AG09319 (cell line): ENCODE data around the gene SMYD3.

Source experiments
- DNase-seq: peaks from one replicate; pipeline ENCODE4 v3.0.0-alpha.2; 2010; ENCODE audit warnings: low read depth; ENCODE audit errors: extremely low read depth
- TF ChIP-seq, protein P1 (sequence below): IDR thresholded peaks from 2 replicates; pipeline ENCODE4 v1.5.1; 2011; ENCODE audit warnings: low read depth, mild to moderate bottlenecking, inconsistent platforms, low read length, moderate library complexity

Gene SMYD3

DNA sequence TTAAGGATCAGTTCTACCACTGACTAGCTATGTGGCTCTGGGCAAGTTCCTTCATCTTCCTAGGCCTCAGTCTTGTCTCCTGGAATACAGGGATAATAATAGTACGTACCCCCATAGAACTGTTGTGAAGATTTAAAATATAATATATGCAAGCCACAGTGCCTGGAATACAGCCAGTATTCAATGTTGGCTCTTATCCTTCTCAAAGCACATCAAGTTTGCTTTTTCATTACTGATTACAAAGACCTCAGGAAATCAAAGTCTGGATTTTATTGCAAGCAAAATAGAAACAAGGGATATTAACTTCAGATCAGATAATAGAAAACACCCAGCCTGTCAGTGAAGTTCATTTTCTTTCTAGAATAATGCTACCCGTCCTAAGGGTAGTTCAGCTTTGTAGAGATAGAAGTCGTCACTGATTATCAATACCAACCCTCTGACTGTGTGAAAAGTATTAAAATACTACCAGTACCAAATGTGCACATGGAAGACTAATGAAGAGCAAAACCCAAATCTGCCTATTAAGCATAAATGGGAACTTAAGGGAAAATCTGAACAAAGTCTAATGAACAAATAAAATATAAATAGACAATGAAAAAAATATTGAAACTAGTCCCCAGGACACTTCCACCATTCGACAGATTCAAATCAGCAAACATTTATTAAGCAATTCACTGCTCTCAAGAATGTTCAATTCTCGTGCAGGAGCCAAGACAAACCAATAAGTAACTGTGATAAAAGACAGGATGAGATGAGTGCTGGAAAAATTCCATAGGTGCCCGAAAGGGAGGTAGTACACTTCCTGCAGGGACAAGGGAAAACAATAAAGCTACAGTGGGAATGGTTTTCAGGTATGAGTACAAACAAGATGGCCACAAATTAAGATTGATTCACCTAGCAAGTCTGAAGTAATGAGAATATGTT is 206.2 kb downstream of the SMYD3 start:
- no peak for DNase-seq
- TF ChIP-seq, protein P1, sequence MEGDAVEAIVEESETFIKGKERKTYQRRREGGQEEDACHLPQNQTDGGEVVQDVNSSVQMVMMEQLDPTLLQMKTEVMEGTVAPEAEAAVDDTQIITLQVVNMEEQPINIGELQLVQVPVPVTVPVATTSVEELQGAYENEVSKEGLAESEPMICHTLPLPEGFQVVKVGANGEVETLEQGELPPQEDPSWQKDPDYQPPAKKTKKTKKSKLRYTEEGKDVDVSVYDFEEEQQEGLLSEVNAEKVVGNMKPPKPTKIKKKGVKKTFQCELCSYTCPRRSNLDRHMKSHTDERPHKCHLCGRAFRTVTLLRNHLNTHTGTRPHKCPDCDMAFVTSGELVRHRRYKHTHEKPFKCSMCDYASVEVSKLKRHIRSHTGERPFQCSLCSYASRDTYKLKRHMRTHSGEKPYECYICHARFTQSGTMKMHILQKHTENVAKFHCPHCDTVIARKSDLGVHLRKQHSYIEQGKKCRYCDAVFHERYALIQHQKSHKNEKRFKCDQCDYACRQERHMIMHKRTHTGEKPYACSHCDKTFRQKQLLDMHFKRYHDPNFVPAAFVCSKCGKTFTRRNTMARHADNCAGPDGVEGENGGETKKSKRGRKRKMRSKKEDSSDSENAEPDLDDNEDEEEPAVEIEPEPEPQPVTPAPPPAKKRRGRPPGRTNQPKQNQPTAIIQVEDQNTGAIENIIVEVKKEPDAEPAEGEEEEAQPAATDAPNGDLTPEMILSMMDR: no peak

DNA sequence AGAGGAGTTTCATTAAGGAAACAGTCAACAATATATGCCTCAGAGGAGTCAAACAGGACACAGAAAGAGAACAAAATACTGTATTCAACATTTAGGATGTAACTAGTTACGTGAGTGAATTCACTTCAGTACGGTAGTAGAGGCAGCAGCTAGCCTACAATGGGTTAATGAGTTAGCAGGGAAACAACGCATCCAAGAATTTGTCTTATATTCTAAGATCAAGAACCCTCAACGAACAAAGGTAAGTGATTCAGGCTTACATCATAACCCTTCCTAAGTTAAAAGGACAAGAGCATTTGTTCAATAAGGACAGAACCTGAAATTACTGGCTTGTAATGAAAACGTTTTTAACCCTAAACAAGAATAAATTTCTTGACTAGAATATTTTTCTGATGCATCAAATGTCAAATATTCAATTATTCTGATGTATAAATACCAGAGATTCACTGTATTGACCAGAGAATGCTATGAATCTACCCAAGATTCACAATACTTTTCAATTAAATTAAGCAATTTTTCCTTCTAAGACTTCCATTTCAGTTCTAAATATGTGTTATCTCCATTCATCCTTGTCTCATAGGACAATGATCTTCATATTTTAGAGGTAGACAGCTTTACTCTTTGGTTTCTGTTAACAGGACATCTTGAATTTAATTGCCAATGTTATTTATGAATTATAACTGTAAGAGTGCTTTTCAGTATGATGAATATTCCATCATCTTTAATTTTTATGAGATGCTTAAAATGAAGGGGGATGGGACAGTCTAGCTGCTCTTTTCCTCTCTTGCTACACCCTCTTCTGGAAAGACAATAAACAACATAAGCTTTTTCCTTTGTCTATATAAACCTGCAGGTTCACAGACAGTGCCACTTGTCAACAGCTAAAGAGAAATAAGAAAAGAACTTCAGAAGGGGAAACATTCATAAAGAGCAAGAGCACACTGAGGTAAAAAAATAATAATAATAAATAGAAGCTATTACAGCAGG is 209.5 kb downstream of the SMYD3 start:
- TF ChIP-seq, protein P1: no peak
- no peak for DNase-seq

DNA sequence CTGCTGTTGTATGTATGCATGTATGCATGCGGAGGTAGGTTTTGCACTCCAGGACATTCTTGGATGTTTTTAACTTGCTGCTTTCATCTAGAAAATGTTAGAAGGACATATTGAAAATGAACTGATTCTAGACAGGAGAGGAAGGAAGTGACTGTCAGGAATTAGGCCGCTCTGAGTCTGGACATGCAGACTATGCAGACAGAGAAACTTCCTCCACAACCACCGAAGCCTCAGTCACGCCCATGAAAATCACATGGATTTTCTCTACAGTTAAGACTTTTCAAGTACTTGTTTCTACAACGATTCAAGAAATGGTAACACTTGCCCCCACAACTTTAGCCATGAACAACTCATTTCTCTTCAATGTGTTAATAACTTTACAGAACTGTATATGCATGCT is 211.1 kb downstream of the SMYD3 start:
- no peak for DNase-seq
- TF ChIP-seq, protein P1: no peak

DNA sequence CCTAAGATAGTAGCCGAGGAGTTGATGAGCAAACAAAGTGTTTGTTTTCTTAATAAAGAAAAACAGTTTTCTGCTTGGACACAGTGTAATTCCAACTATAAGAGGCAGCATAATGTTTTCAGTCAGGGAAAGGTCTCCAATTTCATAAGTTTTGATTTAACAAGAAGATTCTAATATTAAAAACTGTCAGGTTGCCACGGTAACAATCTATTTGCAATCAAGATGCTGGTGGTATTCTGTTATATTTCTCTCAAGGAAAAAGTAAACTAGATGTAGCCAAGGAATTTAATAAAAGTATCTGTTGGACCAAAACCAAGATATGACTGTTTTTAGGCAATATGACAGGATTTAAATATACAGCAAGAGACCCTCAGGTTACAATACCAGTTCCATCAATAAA is 211.7 kb downstream of the SMYD3 start:
- TF ChIP-seq, protein P1: no peak
- no peak for DNase-seq

DNA sequence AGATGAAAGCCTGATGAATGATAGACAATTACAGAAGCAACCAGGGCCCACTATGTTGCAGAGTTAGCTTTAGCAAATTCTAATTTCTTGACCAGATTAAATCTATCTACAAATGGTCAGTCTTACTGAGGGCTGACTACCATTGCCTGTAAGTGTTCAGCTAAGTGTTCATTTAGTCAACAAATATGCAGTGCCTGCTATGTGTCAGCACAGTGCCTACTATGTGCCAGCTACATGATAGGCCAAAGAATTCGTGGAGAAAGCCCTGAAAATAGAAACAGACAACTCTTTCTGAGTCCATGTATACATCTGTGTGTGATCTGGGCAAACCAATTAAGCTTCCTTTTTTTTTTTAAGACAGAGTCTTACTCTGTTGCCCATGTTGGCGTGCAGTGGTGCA is 212.8 kb downstream of the SMYD3 start:
- DNase-seq: no peak
- TF ChIP-seq, protein P1: no peak

DNA sequence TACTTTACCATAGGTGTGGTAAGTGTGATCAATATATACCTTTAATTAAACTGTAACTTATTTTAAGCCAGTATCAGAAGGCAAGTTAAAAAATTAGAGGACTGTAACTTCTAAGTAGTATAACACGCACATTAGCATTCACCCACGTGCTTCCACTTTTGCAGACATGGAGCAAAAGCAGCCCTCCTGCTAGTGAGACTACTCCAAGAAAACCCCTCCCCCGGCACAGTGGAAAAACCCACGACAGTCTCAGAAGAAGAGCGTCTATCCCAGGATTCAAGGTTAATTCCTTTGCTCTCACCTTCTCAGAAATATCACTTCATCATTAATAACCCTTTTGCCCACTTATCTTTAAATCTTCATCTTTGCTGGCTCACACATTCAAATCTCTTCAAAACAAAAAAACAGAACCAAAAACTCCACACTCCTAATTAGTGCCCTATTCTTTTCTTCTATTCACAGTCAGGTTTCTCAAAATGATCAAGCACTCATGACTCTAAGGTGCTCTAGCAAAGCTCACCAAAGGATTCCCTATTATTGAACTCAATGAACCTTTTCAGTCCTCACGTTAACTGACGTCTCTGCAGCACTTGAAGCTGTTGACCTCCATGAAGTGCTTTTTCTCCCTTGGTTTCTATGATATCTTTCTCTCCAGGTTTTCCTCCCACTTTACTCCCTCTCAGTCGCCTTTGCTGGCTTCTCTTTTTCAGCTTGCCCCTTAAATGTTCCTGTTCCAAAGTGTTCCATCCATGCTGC is 213.5 kb downstream of the SMYD3 start:
- TF ChIP-seq, protein P1: no peak
- no peak for DNase-seq
